Keratinocyte (primary cell): ENCODE data around the gene CMTM8. TPM values are rescaled to one million over a fixed set of nuclear protein-coding genes. Genes with fewer than 3 reads are reported as not detected.
A peak's percentile ranks its signal among the peaks of the same experiment; 100 is the strongest.

Source experiments
- DNase-seq: peaks from one replicate; pipeline ENCODE4 v3.0.0-alpha.2; 2011; ENCODE audit warnings: low read depth, missing footprints, low spot score
- FAIRE-seq: peaks from 2 replicates; lab custom pipeline; 2011; peaks lifted over from hg19 to GRCh38; lab: Jason Lieb, UNC
- H2AFZ ChIP-seq: 2 replicates; pipeline ENCODE4 v1.6.0; 2012; ENCODE audit warnings: low read length, control low read depth, inconsistent platforms; ENCODE audit not compliant: control insufficient read depth
- H3K27ac ChIP-seq: 2 replicates; pipeline ENCODE4 v1.5.1; 2011; ENCODE audit warnings: low read length; ENCODE audit not compliant: control insufficient read depth, insufficient read depth
- H3K27me3 ChIP-seq: 3 replicates; pipeline ENCODE4 v1.6.0; 2011; ENCODE audit warnings: low read length; ENCODE audit not compliant: control insufficient read depth, insufficient read depth; ENCODE audit errors: extremely low read depth
- H3K36me3 ChIP-seq, 2 experiments: 2 replicates in 1 of 2; 3 replicates in 1 of 2; pipeline ENCODE4 v1.5.1; 2011; ENCODE audit warnings: low read length in 2 of 2, mild to moderate bottlenecking in 1 of 2; ENCODE audit not compliant: control insufficient read depth in 2 of 2, insufficient read depth in 2 of 2; ENCODE audit errors: extremely low read depth in 1 of 2
- H3K4me1 ChIP-seq: 3 replicates; pipeline ENCODE4 v1.5.1; 2011; ENCODE audit warnings: low read length; ENCODE audit not compliant: control insufficient read depth, insufficient read depth; ENCODE audit errors: extremely low read depth
- H3K4me2 ChIP-seq: 3 replicates; pipeline ENCODE4 v1.6.0; 2011; ENCODE audit warnings: low read depth, low read length; ENCODE audit not compliant: control insufficient read depth, insufficient read depth; ENCODE audit errors: extremely low read depth
- H3K4me3 ChIP-seq, 3 experiments: fragments of 200-600 bp in 1 of 3; sonication (generic) in 1 of 3; 2 replicates in 2 of 3; 3 replicates in 1 of 3; pipeline ENCODE4 v1.5.1; 2011 to 2016; ENCODE audit warnings: low read length in 3 of 3, mild to moderate bottlenecking in 3 of 3, control low read depth in 2 of 3, inconsistent platforms in 1 of 3, low read depth in 1 of 3, mixed read lengths in 1 of 3, mixed run types in 1 of 3, moderate library complexity in 1 of 3; ENCODE audit not compliant: control insufficient read depth in 2 of 3, insufficient read depth in 2 of 3; ENCODE audit errors: extremely low read depth in 1 of 3
- H3K79me2 ChIP-seq: 2 replicates; pipeline ENCODE4 v1.6.0; 2012; ENCODE audit warnings: low read length; ENCODE audit not compliant: control insufficient read depth, insufficient read depth
- H3K9ac ChIP-seq: 3 replicates; pipeline ENCODE4 v1.6.0; 2011; ENCODE audit warnings: low read length; ENCODE audit not compliant: control insufficient read depth, insufficient read depth; ENCODE audit errors: extremely low read depth
- H3K9me1 ChIP-seq: 3 replicates; pipeline ENCODE4 v1.6.0; 2011; ENCODE audit warnings: low read length; ENCODE audit not compliant: control insufficient read depth, insufficient read depth; ENCODE audit errors: extremely low read depth
- H3K9me3 ChIP-seq: 2 replicates; pipeline ENCODE4 v1.5.1; 2012; ENCODE audit warnings: low read depth, low read length; ENCODE audit not compliant: control insufficient read depth
- H4K20me1 ChIP-seq: 3 replicates; pipeline ENCODE4 v1.6.0; 2011; ENCODE audit warnings: low read length; ENCODE audit not compliant: control insufficient read depth, insufficient read depth; ENCODE audit errors: extremely low read depth
- EZH2 ChIP-seq: IDR thresholded peaks from one replicate; pipeline ENCODE4 v1.6.1; 2012; ENCODE audit warnings: inconsistent platforms, mild to moderate bottlenecking, low read length, moderate library complexity
- dilution Hi-C: fragments of 300-500 bp; cut with MboI; formaldehyde crosslinking; loops from one replicate; pipeline ENCODE4 v1.7.0; 2020; ENCODE audit warnings: low sequenced_read_pairs; ENCODE audit not compliant: extremely low pct_ligation_motif_present
- polyA plus RNA-seq, 5 experiments: library from polyadenylated mRNA; depleted of rRNA in 3 of 5; stranded (reverse) in 3 of 5; stranded (forward) in 1 of 5; unstranded in 1 of 5; fragments of >200 nt; gene quantifications; 1 replicate in 1 of 5; 2 replicates in 3 of 5; 3 replicates in 1 of 5; pipeline versions ENCODE4 v1.2.1 to v1.2.3, GENCODE V29; 2011 to 2012; ENCODE audit warnings: missing spikeins in 2 of 5, low read depth in 1 of 5, low replicate concordance in 1 of 5
- TF ChIP-seq, protein P1 (sequence below), 3 experiments: IDR thresholded peaks in 1 of 3; conservative IDR thresholded peaks in 1 of 3; optimal IDR thresholded peaks in 1 of 3; 2 replicates in 2 of 3; 3 replicates in 1 of 3; pipeline versions ENCODE3 to v1.5.1; 2011; ENCODE audit warnings: low read length in 3 of 3, mild to moderate bottlenecking in 3 of 3, moderate library complexity in 2 of 3, control low read depth in 1 of 3, inconsistent platforms in 1 of 3; ENCODE audit not compliant: insufficient read depth in 2 of 3; ENCODE audit errors: extremely low read depth in 1 of 3

CMTM8 gene
- polyA plus RNA-seq, 1 donor (not counting 4 experiments of a cell fraction or from before 2014, with no cell fraction given) = 1.6 TPM

DNA sequence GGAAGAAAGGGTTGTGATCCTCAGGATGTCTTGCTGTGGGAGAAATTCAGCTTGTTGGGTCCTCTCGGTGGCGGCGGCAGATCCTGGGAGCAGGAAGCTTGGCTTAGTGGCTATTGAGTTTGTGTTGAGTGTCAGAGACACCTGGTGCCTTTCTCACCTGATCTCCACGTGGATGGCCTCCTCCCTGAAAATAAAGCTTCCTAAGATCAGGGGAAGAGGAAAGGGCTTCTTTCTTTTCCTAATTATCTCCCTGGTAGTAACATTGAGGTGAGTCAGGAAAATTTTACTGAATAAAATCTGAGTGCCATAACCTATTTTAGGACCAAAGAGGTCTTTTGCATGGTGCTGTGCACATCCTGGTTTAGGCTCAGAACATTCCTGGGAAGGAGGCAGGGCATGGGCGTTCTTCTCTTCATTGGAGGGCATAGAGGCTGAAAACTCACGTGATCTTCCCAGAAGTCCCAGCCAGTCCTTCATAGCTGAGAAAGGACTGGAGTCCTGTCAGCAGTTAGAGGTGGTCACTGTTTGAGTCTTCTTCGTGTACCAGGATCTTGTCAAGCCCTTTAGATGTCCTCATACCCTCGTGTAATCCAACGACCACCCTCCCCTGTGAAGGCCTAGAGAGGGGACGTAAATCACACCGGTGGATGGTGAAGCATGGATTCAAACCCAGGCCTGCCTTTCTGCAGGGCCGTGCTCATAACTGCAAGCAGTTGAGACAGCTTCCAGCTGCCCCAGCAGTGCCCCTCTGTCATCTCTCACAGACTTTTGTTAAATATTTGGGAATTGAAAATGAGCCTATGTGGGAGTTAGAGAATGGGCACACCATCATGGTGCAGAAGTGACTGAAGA, 1.1 kb downstream of the CMTM8 start:
- H3K27ac ChIP-seq = no peak overlapping the region
- FAIRE-seq (no peak), DNase-seq (no peak)
- H3K9me1 ChIP-seq = no peaks in the 10 kb centered on the region
- no peaks in the 10 kb centered on the region for H3K79me2 ChIP-seq
- H2AFZ ChIP-seq = peak overlapping the region; percentile 45
- H3K4me1 ChIP-seq = peaks cover 9% of the 10 kb centered on the region
- H3K9me3 ChIP-seq = no peaks in the 10 kb centered on the region
- TF ChIP-seq, protein P1, sequence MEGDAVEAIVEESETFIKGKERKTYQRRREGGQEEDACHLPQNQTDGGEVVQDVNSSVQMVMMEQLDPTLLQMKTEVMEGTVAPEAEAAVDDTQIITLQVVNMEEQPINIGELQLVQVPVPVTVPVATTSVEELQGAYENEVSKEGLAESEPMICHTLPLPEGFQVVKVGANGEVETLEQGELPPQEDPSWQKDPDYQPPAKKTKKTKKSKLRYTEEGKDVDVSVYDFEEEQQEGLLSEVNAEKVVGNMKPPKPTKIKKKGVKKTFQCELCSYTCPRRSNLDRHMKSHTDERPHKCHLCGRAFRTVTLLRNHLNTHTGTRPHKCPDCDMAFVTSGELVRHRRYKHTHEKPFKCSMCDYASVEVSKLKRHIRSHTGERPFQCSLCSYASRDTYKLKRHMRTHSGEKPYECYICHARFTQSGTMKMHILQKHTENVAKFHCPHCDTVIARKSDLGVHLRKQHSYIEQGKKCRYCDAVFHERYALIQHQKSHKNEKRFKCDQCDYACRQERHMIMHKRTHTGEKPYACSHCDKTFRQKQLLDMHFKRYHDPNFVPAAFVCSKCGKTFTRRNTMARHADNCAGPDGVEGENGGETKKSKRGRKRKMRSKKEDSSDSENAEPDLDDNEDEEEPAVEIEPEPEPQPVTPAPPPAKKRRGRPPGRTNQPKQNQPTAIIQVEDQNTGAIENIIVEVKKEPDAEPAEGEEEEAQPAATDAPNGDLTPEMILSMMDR (optimal IDR thresholded peaks at IDR 0.05 in 1 of 3, IDR thresholded peaks at IDR 0.05 in 1 of 3, conservative IDR thresholded peaks at IDR 0.05 in 1 of 3; ENCODE audit: extremely low read depth in 1 of 3, insufficient read depth in 2 of 3, low read length in 3 of 3) = no peak
- TF ChIP-seq EZH2 = no peak
- peak overlapping the region; percentile 22 for H3K9ac ChIP-seq
- no peaks in the 10 kb centered on the region for H3K36me3 ChIP-seq
- no peaks in the 10 kb centered on the region for H4K20me1 ChIP-seq
- H3K4me3 ChIP-seq = peak overlapping the region; percentile 53 to 72 (median 62)
- H3K27me3 ChIP-seq = peaks cover 19% of the 10 kb centered on the region
- dilution Hi-C loops = no loop called here
- H3K4me2 ChIP-seq = peak overlapping the region; percentile 89

DNA sequence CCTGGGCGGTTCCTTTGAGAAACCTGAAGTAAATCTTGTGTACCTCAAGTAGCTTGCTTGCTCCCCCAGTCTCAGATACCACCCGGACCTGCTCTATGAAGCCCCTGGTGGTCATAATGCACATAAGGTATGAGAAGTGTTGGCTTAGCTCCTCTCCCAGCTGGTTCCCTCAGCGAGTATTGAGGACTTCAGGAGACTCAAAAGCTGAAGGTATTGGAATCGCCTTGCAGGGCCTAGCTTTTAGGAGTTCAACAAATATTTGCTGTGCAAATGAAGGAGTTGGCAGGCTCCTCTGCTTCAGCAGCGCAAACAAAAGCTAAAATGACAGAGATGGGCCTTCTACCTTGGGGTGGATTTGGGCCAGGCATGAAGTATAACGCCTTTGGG, 1.7 kb downstream of the CMTM8 start:
- Histone ChIP-seq H3K4me1 (peaks cover 9% of the 10 kb centered on the region), H4K20me1 (no peaks in the 10 kb centered on the region), H3K9me3 (no peaks in the 10 kb centered on the region), H3K27ac (no peak overlapping the region), H3K4me3 (no peak overlapping the region), H3K27me3 (peaks cover 19% of the 10 kb centered on the region), H3K4me2 (no peak overlapping the region), H3K36me3 (no peaks in the 10 kb centered on the region), H3K9ac (no peak overlapping the region), H3K79me2 (no peaks in the 10 kb centered on the region), H2AFZ (no peak overlapping the region), H3K9me1 (no peaks in the 10 kb centered on the region)
- DNase-seq (no peak), FAIRE-seq (no peak)
- dilution Hi-C loops = no loop called here
- no peak for TF ChIP-seq EZH2
- TF ChIP-seq, protein P1 (optimal IDR thresholded peaks at IDR 0.05 in 1 of 3, IDR thresholded peaks at IDR 0.05 in 1 of 3, conservative IDR thresholded peaks at IDR 0.05 in 1 of 3; ENCODE audit: extremely low read depth in 1 of 3, insufficient read depth in 2 of 3, low read length in 3 of 3) = peak in 2 of 3 experiments; percentile 31 to 43
